ENCODE results near the gene RPS6KA2. TPM values are rescaled to one million over a fixed set of nuclear protein-coding genes. Genes with fewer than 3 reads are reported as not detected.

The RPS6KA2 gene
- total RNA-seq, 1 experiment from 2014 or later = 12.3 TPM

DNA sequence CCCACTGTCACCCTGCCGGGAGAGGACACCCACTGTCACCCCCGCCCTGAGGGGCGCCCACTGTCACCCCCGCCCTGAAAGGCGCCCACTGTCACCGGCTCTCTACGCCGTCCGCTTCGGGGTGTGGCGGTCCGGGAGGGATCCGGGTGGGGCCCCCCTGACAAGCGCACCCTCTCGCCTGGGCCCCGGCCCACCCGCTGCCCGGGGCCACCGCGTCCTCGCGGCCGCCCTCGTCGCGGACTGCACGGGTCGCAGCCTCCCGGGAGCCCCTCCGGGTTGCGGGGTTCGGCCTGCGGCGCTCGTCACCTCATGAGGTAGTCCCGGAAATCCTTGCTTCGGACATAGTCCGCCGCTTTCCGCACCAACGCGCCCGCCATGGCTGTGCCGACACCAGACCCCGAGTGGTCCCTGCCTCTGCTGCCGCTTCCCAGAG is 244.5 kb downstream of the RPS6KA2 start:
- Histone ChIP-seq H3K4me1 (ENCODE audit: insufficient read depth, low read length) (no peaks in the 10 kb centered on the region; the same call in 1 of the 2 replicates), H3K79me2 (ENCODE audit: insufficient read depth, low read length) (no peaks in the 10 kb centered on the region), H3K27me3 (ENCODE audit: insufficient read depth, low read length) (no peaks in the 10 kb centered on the region), H2BK15ac (ENCODE audit: low read depth, low read length) (no peak overlapping the region), H4K5ac (ENCODE audit: insufficient read length, low read depth, low read length) (no peak overlapping the region), H3K27ac (ENCODE audit: insufficient read length, low read depth, low read length) (no peak overlapping the region), H3K9me3 (ENCODE audit: control insufficient read depth, low read depth, low read length) (no peaks in the 10 kb centered on the region), H3K9ac (ENCODE audit: extremely low read depth, insufficient read length, low read length) (no peak overlapping the region), H2BK5ac (ENCODE audit: insufficient read length, low read length) (no peak overlapping the region), H3K79me1 (ENCODE audit: insufficient read depth, low read depth, low read length, poor library complexity, severe bottlenecking) (no peaks in the 10 kb centered on the region), H4K8ac (replicated peaks; ENCODE audit: insufficient read length, low read depth, low read length) (no peak overlapping the region), H3K56ac (ENCODE audit: insufficient read length, low read depth, low read length) (no peak overlapping the region), H2BK12ac (ENCODE audit: insufficient read length, low read depth, low read length) (no peak overlapping the region), H4K20me1 (ENCODE audit: control insufficient read depth, insufficient read depth, insufficient read length) (no peaks in the 10 kb centered on the region), H2BK120ac (ENCODE audit: low read depth, low read length, poor library complexity, severe bottlenecking) (no peak overlapping the region), H3K18ac (ENCODE audit: insufficient read length, low read depth, low read length) (no peak overlapping the region), H3K14ac (ENCODE audit: insufficient read depth, low read length) (no peak overlapping the region), H3K23me2 (ENCODE audit: insufficient read length, low read depth, low read length, poor library complexity, severe bottlenecking) (peaks cover 9% of the 10 kb centered on the region), H3K4ac (ENCODE audit: low read depth, low read length) (no peak overlapping the region), H3K4me2 (ENCODE audit: insufficient read depth, insufficient read length, low read length) (peak overlapping the region; percentile 57), H4K91ac (ENCODE audit: insufficient read length, low read depth, low read length) (no peak overlapping the region), H3K23ac (ENCODE audit: insufficient read length, low read depth, low read length) (no peak overlapping the region), H2BK20ac (ENCODE audit: low read depth, low read length, poor library complexity, severe bottlenecking) (no peak overlapping the region), H2AK5ac (ENCODE audit: insufficient read length, low read length) (no peak overlapping the region), H2AFZ (ENCODE audit: low read length) (no peak overlapping the region), H3T11ph (ENCODE audit: low read length) (no peak overlapping the region)
- Mint-ChIP-seq H3K27ac (no peak overlapping the region), H3K4me1 (peaks cover 5 to 7% of the 10 kb centered on the region in 2 experiments), H3K4me3 (peak overlapping the region; percentile 73 to 82), H3K36me3 (ENCODE audit: insufficient read depth in 1 of 3, low read depth in 3 of 3) (no peaks in the 10 kb centered on the region), H3K9me3 (no peaks in the 10 kb centered on the region), H3K27me3 (ENCODE audit: low read depth) (no peaks in the 10 kb centered on the region)
- WGBS (ENCODE audit: extremely low coverage, insufficient read length, low lambda C conversion rate) = no CpG with 5 or more reads among the region's 46 CpGs
- no peak for DNase-seq
- TF ChIP-seq CTCF (conservative IDR thresholded peaks at IDR 0.05) = no peak
